ENCODE data around the gene SLC38A10. TPM values are rescaled to one million over a fixed set of nuclear protein-coding genes. Genes with fewer than 3 reads are reported as not detected.

The SLC38A10 gene
- total RNA-seq, 2 donors from 2014 or later, result 46.2 to 63.4 TPM

DNA sequence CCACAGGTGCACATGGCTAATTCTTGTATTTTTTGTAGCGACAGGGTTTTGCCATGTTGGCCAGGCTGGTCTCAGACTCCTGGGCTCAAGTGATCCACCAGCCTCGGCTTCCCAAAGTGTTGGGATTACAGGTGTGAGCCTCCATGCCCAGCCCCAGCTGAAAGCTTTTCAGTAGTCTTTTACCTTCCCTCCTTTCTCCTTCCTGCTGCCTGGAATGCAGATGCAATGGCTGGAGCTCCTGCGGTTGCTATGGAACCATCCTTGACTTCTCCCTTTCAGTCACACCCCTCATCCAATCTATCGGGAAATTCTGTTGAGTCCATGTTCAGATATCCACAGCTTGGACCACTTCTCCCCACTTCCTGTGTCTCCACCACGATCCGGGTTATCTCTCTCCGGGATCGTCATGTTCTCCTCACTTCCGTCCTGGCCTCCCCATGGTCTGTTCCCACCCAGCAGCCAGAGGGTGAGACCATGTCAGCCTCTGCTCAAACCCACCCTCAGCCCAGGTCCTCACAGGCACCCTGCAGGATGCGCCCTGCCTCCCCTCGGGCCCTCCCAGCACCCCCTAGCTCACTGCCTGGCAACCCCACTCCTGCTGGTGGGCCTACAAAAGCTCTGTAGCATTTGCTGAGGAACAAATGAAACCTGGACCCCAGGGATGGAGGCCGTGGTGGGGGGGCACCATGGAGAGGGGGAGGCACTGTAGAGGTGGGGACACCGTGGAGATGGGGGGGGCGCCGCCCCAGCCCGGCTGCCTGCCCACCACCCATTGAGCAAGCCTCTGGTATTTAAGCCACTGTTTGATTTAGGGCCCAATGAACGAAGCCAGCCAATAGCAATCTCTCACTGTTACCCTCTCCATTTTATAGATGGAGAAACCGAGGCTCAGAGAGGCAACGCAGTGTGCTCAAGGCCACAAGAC is 12.8 kb upstream of the SLC38A10 start:
- no peak overlapping the region for H3K4me3 ChIP-seq
- no peak for TF ChIP-seq CTCF (IDR thresholded peaks at IDR 0.05)
- H3K27me3 ChIP-seq, result no peaks in the 10 kb centered on the region
- peaks cover 0 to 20% of the 10 kb centered on the region in 2 donors for H3K4me1 ChIP-seq
- DNase-seq (ENCODE audit: low spot score), result no peak
- no peak overlapping the region for H3K27ac ChIP-seq
- H3K9me3 ChIP-seq, result no peaks in the 10 kb centered on the region
- H3K36me3 ChIP-seq, result no peaks in the 10 kb centered on the region

- no peak for DNase-seq (ENCODE audit: low spot score)
- no peak overlapping the region for H3K27ac ChIP-seq
- no peak for TF ChIP-seq CTCF (IDR thresholded peaks at IDR 0.05)
Measured at GRCh38 chr17:81306898-81307510, 11.9 kb upstream of the SLC38A10 start.

DNA sequence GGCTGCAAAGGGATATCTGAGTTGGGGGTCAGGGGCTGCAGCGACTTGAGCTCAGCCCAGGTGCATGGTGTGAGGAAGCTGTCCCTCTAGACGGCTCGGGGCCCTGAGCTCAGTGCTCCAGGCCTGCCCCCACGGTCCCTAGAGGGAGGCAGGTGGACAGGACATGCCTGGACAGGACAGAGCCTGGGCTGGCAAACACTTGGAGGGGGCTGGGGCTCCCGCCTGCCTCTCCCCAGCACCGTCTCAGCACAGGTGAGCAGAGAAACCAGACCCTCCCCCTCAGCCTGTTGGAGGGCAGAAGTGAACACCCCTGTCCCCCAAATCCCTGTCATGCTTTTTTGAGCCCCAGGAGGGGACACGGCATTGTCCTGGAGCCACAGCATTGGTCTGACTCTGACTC is 11.4 kb upstream of the SLC38A10 start:
- Histone ChIP-seq H3K27ac (no peak overlapping the region), H3K4me1 (peaks cover 0 to 23% of the 10 kb centered on the region in 2 donors), H3K27me3 (no peaks in the 10 kb centered on the region), H3K36me3 (no peaks in the 10 kb centered on the region), H3K9me3 (no peaks in the 10 kb centered on the region), H3K4me3 (no peak overlapping the region)
- DNase-seq (ENCODE audit: low spot score), result no peak
- no peak for TF ChIP-seq CTCF (IDR thresholded peaks at IDR 0.05)

More at GRCh38 chr17:81306898-81307510, 11.9 kb upstream of the SLC38A10 start:
- Histone ChIP-seq H3K9me3 (no peaks in the 10 kb centered on the region), H3K36me3 (no peaks in the 10 kb centered on the region), H3K4me1 (peaks cover 0 to 20% of the 10 kb centered on the region in 2 donors), H3K27me3 (no peaks in the 10 kb centered on the region), H3K4me3 (no peak overlapping the region)

- H3K9me3 ChIP-seq, result no peaks in the 10 kb centered on the region
- DNase-seq (ENCODE audit: low spot score), result no peak
- no peaks in the 10 kb centered on the region for H3K27me3 ChIP-seq
Measured at GRCh38 chr17:81305051-81305630, 10.0 kb upstream of the SLC38A10 start.

More at GRCh38 chr17:81305051-81305630, 10.0 kb upstream of the SLC38A10 start:
- no peak for TF ChIP-seq CTCF (IDR thresholded peaks at IDR 0.05)
- H3K27ac ChIP-seq, result no peak overlapping the region
- H3K36me3 ChIP-seq, result no peaks in the 10 kb centered on the region
- H3K4me3 ChIP-seq, result no peak overlapping the region
- H3K4me1 ChIP-seq, result peaks cover 0 to 24% of the 10 kb centered on the region in 2 donors
